CD4-positive, alpha-beta T cell treated with Interleukin-21 for 1 hour (primary cell): ENCODE results near the gene MAP3K4.
A peak's percentile ranks its signal among the peaks of the same experiment; 100 is the strongest.

Source experiments
- DNase-seq: peaks from one replicate; pipeline ENCODE4 v3.0.0-alpha.2; 2020

MAP3K4 gene, protein sequence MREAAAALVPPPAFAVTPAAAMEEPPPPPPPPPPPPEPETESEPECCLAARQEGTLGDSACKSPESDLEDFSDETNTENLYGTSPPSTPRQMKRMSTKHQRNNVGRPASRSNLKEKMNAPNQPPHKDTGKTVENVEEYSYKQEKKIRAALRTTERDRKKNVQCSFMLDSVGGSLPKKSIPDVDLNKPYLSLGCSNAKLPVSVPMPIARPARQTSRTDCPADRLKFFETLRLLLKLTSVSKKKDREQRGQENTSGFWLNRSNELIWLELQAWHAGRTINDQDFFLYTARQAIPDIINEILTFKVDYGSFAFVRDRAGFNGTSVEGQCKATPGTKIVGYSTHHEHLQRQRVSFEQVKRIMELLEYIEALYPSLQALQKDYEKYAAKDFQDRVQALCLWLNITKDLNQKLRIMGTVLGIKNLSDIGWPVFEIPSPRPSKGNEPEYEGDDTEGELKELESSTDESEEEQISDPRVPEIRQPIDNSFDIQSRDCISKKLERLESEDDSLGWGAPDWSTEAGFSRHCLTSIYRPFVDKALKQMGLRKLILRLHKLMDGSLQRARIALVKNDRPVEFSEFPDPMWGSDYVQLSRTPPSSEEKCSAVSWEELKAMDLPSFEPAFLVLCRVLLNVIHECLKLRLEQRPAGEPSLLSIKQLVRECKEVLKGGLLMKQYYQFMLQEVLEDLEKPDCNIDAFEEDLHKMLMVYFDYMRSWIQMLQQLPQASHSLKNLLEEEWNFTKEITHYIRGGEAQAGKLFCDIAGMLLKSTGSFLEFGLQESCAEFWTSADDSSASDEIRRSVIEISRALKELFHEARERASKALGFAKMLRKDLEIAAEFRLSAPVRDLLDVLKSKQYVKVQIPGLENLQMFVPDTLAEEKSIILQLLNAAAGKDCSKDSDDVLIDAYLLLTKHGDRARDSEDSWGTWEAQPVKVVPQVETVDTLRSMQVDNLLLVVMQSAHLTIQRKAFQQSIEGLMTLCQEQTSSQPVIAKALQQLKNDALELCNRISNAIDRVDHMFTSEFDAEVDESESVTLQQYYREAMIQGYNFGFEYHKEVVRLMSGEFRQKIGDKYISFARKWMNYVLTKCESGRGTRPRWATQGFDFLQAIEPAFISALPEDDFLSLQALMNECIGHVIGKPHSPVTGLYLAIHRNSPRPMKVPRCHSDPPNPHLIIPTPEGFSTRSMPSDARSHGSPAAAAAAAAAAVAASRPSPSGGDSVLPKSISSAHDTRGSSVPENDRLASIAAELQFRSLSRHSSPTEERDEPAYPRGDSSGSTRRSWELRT (N-terminal part only)

DNA sequence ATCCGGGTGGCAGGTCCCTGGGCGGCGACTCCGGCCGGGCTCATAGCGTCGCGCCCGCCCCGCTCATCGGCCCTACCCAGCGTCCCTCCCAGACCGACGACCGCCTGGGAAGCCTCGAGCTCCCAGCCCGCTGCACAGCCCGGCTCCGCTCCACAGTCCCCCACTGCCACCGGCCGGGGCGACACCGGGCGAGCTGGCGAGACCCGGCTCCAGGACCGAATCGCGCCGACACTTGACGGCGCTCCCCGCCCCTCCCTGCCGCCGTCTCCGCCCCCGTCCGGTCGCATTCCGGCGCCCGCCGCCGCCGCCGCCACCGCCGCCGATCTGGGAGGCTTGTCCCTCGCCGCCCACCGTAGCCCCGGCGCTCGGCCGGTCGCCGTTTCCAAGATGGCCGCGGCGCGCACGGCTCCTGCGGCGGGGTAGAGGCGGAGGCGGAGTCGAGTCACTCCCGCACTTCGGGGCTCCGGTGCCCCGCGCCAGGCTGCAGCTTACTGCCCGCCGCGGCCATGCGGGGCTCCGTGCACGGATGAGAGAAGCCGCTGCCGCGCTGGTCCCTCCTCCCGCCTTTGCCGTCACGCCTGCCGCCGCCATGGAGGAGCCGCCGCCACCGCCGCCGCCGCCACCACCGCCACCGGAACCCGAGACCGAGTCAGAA is at the start of gene MAP3K4:
Gene MAP3K4 (plus strand): TSS at position 364 of the 655 bp plus-strand sequence. CDS start 163 bp downstream, at position 527.
- peak; percentile 83 for DNase-seq

DNA sequence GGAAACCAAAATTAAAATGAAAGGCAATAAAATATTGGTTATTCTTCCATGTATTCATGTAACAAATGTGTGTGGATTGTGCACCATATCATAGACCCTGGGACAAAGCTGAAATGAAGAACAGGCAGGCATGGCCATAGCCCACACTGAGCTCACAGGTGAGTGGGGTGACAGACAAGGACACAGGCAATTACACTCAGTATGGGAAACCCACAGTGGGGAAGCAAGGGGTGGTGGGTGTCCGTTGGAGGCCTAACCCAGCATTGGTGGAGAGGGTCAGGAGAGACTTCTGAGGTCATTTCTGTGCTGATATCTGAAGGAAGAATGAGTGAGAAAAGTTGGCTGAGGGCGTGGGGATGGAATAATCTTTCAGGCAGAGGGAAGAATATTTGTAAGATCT is 47.6 kb upstream of the MAP3K4 start:
- DNase-seq: no peak

DNA sequence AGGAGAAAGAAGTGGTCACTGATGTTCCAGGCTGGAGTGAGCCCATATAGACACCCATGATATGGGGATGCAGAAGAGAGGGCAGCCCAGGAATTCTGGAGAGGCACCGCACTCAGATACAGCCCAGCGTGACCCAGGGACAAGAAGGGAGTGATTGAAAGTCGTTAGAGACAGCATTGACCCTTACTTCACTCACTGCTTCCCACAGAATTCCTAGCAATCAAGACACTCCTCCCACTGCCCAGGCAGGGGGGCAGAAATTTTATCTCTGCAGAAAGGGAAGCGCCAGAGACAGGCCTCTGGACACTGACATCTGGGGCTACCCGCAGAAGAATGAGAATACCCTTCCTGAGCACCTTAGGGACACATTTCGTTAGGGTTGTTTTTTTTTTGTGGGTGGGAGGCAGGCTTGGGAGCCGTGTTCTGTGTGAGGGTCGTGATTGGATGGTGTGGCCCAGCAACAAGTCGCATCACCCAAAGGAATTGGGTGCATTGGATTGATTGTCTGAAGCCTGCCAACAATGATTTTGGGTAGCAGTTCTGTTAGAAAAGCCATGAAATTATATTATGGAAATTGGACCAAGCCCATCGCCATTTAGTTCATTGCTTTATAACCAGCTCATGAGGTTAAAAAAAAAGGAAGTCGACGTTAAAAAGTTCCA is 45.9 kb upstream of the MAP3K4 start:
- DNase-seq: no peak

DNA sequence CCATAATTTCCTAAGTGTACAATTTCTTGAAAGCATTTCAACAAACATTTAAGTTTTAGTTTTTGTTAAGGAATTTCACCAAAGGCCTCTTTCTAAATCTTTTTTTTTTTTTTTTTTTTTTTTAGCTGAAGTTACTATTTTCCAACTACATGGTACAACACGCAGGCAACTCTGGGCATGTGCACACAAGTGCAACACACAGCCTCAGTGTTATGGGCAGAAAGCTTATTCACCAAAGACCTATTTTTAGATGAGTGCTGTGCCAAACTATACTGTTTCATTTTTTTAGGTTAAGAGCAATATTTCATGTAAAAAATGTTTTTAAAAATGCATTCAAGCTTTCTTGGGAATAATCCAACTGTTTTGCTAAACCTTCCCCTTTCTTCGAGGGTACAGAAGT is 42.0 kb upstream of the MAP3K4 start:
- DNase-seq: no peak

DNA sequence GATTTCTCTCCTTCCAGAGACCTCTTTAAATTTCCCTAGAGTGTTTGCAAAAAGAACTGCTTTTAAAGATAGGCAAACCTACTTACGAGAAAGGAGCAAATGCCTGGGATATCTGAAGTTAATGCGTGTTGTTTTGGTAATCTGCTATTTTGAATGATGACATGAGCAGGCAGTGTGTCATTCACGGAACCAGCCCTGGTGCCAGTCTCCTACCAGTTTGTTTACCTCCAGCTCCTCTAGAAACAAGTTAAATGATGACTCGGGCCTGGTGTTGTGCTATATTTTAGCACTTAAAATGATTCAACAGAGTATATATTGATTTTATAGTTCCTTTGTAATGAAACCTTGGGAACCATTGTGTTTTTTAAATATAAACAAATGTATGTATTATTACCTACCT is 41.1 kb upstream of the MAP3K4 start:
- no peak for DNase-seq

DNA sequence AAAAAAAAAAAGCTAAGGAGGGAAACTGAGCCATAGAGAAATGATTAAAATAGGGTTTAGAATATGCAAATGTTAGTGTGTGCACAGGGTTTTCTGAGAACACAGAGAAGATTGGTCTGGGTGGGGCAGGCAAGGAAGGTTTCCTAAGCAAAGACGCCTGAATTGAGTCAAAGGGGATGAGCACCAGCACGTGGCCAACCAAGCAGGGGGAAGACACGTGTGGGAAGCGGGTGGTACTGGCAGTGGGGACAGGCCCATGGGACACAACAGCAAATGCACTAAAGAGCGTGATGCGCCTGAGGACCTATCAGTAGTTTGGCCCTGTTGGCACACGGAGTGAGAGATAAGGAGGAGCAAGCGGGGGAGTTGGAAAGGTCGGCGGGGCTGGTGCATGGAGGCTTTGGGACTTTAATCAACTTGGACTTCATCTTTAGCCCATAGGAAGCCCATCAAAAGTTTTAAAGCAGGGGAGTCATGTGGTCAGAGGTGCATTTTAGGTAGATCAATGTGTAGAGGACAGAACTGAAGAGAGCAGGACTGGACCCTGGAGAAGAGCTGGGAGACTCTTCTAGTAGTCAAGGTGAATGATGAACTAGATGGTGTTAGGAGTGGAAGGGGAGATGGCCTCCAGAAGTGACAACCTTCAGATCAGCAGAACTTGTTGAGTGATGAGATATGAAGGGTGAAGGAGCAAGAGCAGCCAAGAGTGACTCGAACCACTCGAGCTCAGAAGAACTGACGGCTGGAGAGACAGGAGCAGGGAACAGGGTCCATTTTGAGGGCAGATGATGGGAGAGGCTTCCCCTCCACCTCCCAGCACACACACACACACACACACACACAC is 40.2 kb upstream of the MAP3K4 start:
- no peak for DNase-seq

DNA sequence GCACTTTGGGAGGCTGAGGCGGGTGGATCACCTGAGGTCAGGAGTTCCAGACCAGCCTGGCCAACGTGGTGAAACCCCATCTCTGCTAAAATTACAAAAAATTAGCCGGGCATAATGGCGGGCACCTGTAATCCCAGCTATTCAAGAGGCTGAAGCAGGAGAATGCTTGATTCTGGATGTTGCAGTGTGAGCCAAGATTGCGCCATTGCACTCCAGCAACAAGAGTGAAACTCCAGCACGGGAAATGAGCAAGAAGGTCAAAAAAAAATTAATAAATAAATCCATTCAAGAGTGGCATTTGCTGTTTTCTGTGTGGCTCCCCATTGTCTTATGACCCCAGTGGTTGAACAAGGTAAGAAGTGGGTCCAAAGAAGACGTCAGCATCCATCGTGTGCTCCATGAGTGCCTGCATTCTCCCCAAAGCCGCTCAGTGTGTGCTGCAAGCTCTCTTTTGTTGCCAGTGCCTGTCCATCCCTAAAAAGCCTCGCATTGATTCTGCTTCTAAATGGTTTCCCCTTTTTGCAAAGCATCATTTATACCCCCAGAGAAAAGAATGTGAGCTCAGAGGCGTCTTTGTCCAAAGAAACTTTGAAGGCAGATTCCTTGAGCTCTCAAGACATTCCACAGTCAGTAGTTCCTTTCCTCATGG is 38.8 kb upstream of the MAP3K4 start:
- no peak for DNase-seq

DNA sequence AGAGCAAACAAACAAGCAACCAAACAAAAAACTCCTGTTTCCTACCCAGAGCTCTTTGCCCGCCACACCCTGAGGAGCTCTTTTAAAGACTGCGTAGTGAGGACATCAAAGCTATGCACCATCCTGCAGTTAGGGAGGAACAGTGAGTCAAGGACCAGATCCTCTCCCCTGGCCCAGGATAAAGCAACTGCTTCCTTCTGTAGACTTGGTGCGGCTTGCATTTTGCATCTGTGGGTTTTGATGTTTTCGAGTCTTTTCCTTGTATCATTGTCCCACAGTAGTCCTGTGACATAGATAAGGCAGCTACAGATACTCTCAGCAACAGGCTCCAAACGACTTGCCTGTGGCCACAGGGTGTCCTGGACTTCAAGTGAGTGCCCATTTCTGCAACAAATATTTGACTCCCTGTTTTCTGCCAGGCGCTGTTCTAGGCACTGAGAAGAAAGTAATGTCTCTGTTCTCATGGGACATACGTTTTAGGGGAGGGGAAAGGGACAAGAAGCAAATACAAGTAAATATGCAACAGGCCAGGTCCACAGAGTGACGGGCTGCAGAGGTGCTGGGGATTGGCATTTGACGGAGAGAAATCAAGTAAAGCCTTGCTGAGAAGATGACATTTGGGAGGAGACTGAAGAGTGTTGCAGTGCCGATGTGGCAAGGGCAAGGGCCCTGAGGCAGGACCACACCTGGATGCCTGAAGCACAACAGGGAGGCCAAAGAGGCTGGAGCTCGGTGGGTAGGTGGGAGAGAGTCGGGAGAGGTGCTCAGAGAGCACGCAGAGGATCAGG is 35.9 kb upstream of the MAP3K4 start:
- no peak for DNase-seq

DNA sequence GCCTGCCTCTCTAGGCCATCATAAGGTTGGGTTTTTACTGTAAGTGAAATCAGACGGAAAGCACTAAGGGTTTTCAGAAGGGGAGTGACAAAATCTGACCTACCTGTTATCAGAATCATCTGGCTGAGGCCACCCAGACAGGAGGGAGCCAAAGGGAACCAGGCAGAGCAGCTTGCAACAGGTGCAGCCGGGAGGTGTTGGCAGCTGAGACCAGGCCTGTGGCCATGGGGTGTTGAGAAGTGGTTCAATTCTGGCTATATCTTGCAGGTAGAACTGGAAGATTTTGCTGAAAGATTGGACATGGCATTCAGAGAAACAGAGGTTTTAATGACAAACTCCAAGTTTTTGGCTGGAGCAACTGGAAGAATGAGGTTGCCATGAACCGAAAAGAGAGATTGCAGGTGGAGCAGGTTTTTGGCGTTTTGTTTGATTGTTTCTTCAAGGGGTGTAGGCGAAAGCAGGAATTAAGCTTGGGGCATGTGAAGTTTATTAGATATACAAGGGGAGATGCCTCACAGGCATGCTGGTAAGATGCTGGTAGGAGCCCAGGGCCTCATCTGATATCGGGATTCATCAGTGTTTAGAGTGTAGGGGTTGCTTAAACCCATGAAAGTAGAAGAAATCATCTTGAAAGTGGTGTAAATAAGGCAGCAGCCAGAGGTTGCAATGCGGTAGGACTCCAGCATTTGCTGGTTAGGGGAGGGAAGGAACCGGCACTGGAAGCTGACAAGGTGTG is 35.1 kb upstream of the MAP3K4 start:
- DNase-seq: no peak

DNA sequence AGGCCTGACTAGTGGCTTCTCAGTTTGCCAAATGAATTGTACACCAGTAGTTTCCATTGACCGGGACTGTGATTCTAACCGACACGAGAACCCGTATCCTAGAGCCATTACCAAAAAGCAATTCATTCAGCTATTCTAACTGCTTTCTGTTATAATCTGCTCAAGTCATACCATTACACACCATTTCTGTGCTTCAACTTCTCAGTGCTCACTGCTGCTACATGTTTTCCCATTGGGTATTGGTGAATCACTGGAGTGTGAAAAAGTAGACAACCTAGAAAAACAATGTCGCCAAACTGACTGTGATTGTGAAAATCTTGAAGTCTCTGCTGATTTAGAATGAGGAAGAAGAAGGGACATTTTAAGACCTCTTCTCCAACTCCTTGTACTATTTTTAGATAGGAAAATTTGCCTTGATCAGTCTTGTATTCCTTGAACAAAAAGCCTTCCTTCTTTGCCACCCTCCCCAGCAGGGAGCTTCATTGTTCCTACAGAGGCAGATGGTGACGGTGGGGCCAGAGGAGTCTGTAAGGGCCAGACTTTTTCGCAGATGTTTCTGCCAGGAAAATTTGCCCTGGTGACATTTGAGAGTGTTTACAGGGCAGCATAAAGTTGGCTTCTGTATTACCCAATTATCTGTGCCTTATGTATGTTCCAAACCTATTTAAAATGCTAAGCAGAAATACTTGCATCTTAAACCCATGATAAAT is 31.7 kb upstream of the MAP3K4 start:
- DNase-seq: no peak

DNA sequence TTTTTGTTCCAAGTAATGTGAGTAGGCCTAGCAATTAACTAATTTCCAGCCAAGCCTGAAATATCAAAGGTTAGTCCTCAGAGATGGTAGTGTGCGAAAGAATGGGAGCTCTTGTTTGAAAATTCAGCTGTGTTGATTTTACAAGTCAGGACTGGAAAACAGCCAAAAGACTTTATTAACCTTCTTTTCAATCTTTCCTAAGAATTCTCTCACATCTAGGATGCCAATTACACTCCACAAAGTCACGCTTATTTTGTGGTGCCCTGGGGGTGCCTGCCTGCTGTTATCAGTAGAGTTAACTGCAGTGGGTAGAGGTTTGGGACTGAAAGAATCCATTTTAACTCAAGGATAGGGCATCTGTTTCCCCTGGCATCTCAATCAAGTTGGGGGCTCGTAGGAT is 30.7 kb upstream of the MAP3K4 start:
- no peak for DNase-seq

DNA sequence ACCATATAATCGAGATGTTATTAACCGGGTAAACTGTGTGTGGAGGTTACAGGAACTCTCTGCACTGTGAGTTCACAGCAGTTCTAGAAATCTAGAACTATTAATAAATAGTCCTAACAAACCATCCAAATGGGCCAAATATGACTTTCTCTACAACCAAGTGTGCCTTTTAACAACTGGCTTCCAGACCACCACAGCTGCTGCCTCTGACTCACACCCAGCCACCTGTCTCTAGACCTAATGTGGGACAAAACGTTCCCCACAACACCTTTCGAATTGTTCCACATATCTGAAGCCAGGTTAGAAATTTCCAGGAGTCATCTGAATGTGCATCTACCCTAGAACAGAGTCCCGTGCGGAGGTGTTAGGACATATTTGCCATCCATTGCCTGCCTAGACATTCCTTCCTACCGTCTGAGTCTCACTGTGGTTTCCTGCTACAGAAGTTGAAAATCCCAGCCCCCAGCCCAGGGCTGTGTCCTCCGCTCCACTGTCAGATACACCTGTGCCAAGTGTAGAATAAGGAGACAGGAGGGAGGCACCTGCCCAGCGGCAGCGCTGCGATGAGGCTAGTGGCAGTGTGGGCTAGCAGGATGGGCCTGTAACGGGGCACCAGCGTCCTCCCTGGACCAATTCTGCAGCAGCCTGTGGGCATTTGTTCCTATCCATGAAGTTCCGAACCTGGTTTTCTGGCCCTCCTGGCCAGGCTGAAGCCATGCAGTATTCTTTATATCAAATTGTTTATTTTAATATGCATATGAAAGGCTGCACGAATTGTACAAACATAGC is 28.5 kb upstream of the MAP3K4 start:
- DNase-seq: no peak

DNA sequence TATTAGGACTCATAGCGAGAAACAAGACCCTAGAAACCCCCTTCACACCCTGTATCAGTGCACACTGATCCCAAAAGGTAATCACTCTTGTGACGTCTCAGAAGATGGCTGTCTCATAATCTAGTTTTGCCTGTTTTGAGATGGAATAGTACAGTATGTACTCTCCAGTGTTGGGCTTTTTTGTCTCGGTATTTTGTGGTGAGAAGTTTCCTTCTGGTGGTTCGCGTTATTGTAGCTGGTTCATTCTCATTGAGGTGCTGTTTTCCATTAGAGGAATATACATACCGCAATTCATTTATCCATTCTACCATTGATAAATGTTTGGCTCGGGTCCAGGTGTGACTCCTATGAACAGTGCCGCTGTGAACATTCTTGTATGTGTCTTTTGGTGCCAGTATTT is 27.9 kb upstream of the MAP3K4 start:
- DNase-seq: no peak

DNA sequence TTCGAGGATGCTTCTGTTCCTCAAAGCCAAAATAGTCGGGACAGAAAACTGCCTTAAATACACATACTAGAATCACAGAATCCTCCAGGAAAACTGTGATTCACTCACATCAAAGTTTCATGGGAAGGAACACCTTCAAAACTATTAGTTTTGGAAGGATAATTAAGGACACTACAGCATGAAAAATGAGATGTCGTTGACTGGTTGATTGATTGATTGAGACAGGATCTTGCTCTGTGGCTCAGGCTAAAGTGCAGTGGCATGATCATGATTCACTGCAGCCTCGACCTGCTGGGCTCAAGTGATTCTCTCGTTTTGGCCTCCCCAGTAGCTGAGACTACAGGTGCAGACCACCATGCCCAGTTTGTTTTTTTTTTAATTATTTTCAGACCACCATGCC is 25.7 kb upstream of the MAP3K4 start:
- DNase-seq: no peak

DNA sequence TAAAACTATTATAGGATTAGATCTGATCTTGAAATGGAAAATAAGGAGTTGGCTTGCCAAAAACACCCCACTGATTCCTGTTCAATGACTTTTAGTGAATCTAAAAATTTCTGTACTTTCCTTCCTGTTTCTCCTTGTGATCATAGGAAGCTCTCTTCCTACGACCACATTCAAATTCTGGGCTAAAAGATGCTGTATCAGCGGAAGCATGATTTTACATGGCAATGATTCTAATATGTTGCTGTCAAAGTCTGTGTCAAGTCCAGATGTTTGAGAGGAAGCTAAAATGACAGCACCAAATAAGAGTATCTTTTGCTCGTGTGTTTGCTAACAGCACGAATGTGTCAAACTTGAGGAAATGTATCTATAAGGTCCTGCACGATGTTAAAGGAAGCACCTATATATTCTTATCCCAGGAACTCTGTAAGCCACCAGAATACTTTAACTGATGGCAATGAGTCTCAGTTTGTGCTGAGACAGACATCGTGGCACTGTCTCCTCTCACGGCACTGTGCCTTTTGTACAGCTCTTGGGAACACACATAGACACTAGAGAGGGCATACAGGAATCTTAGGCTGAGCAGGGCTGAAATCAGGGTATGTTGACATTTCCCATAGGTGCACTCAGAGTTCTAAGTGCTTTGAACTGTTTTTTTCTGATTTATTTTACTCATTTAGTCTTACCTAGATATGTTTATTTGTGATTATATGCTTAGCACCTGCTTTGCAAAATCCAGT is 24.9 kb upstream of the MAP3K4 start:
- DNase-seq: no peak

DNA sequence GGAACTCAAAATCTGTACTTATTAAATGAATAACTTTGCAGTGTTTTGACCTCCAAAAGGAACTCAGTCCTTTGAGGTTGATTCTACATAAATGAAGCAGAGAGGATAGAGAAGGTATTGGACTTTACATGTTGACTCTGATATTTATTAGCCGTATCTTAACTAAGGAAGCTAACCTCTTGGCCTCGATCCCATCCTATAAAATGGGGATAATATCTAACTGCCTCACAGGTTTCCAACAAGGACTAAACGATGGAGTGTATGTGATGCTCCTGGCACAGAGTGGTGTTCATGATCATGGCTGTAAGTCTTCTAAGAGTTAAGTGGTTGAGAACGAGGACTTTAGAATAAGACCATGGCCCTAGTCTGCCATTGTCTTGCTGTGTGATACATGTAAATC is 24.2 kb upstream of the MAP3K4 start:
- DNase-seq: no peak

DNA sequence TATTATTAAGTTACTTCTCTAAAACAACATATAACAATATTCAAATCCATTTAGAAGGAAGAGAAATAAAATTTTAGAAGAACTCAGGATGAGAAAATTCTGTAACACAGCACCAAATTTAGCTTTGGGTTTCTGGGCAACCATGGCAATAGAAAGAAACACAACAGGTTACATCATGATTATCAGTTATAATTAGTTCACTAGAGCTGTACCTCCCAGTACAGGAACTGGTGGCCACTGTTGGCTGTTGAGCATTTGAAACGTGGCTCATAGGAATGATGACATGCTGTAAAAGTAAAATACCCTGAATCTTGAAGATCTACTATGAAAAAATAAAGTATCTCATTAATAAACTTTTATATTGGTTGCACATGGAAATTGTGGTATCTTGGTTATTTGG is 23.7 kb upstream of the MAP3K4 start:
- no peak for DNase-seq
